SK-N-SH (cell line): ENCODE data around the gene POU2F1. TPM values are rescaled to one million over a fixed set of nuclear protein-coding genes. Genes with fewer than 3 reads are reported as not detected.

ENCODE experiments used
- CTCF ChIA-PET: fragments of 300-600, 350-600 bp; formaldehyde crosslinking; extraction: SDS; loops from one replicate; lab custom pipeline; 2021; lab: Yijun Ruan, JAX
- POLR2A ChIA-PET: fragments of 350-600 bp; sonication (Branson Sonifier 250); formaldehyde crosslinking; extraction: SDS; loops from one replicate; lab custom pipeline; 2020; ENCODE audit warnings: antibody characterized with exemption, inconsistent platforms; lab: Yijun Ruan, JAX
- DNase-seq: peaks from one replicate; pipeline ENCODE4 v3.0.0; 2012
- H2AFZ ChIP-seq: fragments of 200-600 bp; sonication (generic); 2 replicates; pipeline ENCODE4 v1.8.1; 2016; ENCODE audit warnings: antibody characterized with exemption, mild to moderate bottlenecking, low read depth
- H3F3A ChIP-seq: fragments of 200-600 bp; sonication (generic); replicated peaks from 2 replicates; pipeline ENCODE3; 2016; ENCODE audit warnings: antibody characterized with exemption, mild to moderate bottlenecking; ENCODE audit not compliant: insufficient read depth
- H3K27ac ChIP-seq, 2 experiments: fragments of 200-500 bp in 1 of 2; fragments of 200-600 bp in 1 of 2; sonication (Bioruptor generic) in 1 of 2; sonication (generic), shearing (Covaris generic) in 1 of 2; 2 replicates each; pipeline versions ENCODE4 v1.5.1 to v1.6.1; 2014 to 2016; ENCODE audit warnings: low read depth in 2 of 2, inconsistent platforms in 1 of 2, low read length in 1 of 2, mild to moderate bottlenecking in 1 of 2, mixed read lengths in 1 of 2
- H3K27me3 ChIP-seq: fragments of 200-600 bp; sonication (generic), shearing (Covaris generic); 2 replicates; pipeline ENCODE4 v1.6.1; 2016; ENCODE audit warnings: mixed run types; ENCODE audit not compliant: insufficient read depth
- H3K36me3 ChIP-seq, 2 experiments: fragments of 200-500 bp in 1 of 2; fragments of 200-600 bp in 1 of 2; sonication (Bioruptor generic) in 1 of 2; sonication (generic) in 1 of 2; replicated peaks in 1 of 2; 2 replicates each; pipeline versions ENCODE3 to v1.5.1; 2014 to 2016; ENCODE audit warnings: low read length in 1 of 2, mild to moderate bottlenecking in 1 of 2; ENCODE audit not compliant: insufficient read depth in 2 of 2, control insufficient read depth in 1 of 2
- H3K4me1 ChIP-seq, 2 experiments: fragments of 200-500 bp in 1 of 2; fragments of 200-600 bp in 1 of 2; sonication (Bioruptor generic) in 1 of 2; sonication (generic), shearing (Covaris generic) in 1 of 2; 2 replicates each; pipeline versions ENCODE4 v1.5.1 to v1.6.1; 2014 to 2016; ENCODE audit warnings: low read depth in 1 of 2, low read length in 1 of 2, mixed run types in 1 of 2; ENCODE audit not compliant: insufficient read depth in 2 of 2, control insufficient read depth in 1 of 2
- H3K4me2 ChIP-seq: fragments of 200-600 bp; sonication (generic), shearing (Covaris generic); 2 replicates; pipeline ENCODE4 v1.6.1; 2017; ENCODE audit warnings: mixed run types
- H3K4me3 ChIP-seq, 2 experiments: fragments of 200-500 bp in 1 of 2; fragments of 200-600 bp in 1 of 2; sonication (Bioruptor generic) in 1 of 2; sonication (generic), shearing (Covaris generic) in 1 of 2; 2 replicates each; pipeline versions ENCODE4 v1.5.1 to v1.8.1; 2014 to 2016; ENCODE audit warnings: low read depth in 2 of 2, inconsistent platforms in 1 of 2, low read length in 1 of 2, mild to moderate bottlenecking in 1 of 2, mixed read lengths in 1 of 2, moderate library complexity in 1 of 2
- H3K79me2 ChIP-seq: fragments of 200-600 bp; sonication (generic); 2 replicates; pipeline ENCODE4 v1.8.1; 2017; ENCODE audit warnings: mild to moderate bottlenecking; ENCODE audit not compliant: insufficient read depth
- H3K9ac ChIP-seq: fragments of 200-600 bp; sonication (generic); 2 replicates; pipeline ENCODE4 v1.6.1; 2017; ENCODE audit warnings: mixed run types
- H3K9me2 ChIP-seq: fragments of 200-600 bp; sonication (generic); 2 replicates; pipeline ENCODE4 v1.6.1; 2017; ENCODE audit warnings: mixed run types
- H3K9me3 ChIP-seq: fragments of 200-600 bp; sonication (generic); 2 replicates; pipeline ENCODE4 v1.6.1; 2017; ENCODE audit warnings: mixed run types, mild to moderate bottlenecking, moderate library complexity
- H4K20me1 ChIP-seq: fragments of 200-600 bp; sonication (generic); 2 replicates; pipeline ENCODE4 v1.6.1; 2017; ENCODE audit warnings: mild to moderate bottlenecking, mixed run types; ENCODE audit not compliant: insufficient read depth
- FOSL2 ChIP-seq: IDR thresholded peaks from 2 replicates; pipeline ENCODE4 v1.4.0; 2012; ENCODE audit warnings: low read depth, mild to moderate bottlenecking, moderate library complexity, borderline replicate concordance
- GABPA ChIP-seq: IDR thresholded peaks from 2 replicates; pipeline ENCODE4 v1.4.0; 2012; ENCODE audit warnings: low read depth, mild to moderate bottlenecking
- JUND ChIP-seq: IDR thresholded peaks from 2 replicates; pipeline ENCODE4 v1.4.0; 2012
- TAF1 ChIP-seq: IDR thresholded peaks from 2 replicates; pipeline ENCODE4 v1.6.1; 2012; ENCODE audit warnings: low read depth, mild to moderate bottlenecking, low read length, moderate library complexity, borderline replicate concordance
- YY1 ChIP-seq: IDR thresholded peaks from 2 replicates; pipeline ENCODE4 v1.4.0; 2012; ENCODE audit warnings: low read depth, mild to moderate bottlenecking
- WGBS: methylation state at CpG from one replicate; pipeline ENCODE4 v1.1.6; 2017; ENCODE audit warnings: low lambda C conversion rate; 5-methylcytosine and 5-hydroxymethylcytosine counted together
- polyA plus RNA-seq, 3 experiments: library from polyadenylated mRNA; depleted of rRNA; stranded (reverse); fragments of >200 nt; gene quantifications; 2 replicates each; pipeline ENCODE4 v1.2.3, GENCODE V29; 2012
- TF ChIP-seq, protein P1 (sequence below): fragments of 150-350 bp; IDR thresholded peaks from 2 replicates; pipeline ENCODE4 v1.6.1; 2017; ENCODE audit warnings: antibody characterized with exemption, low read length, low read depth, borderline replicate concordance
- TF ChIP-seq, protein P2 (sequence below): IDR thresholded peaks from 2 replicates; pipeline ENCODE4 v1.4.0; 2012; ENCODE audit warnings: low read depth, borderline replicate concordance
- TF ChIP-seq, protein P3 (sequence below): IDR thresholded peaks from 2 replicates; pipeline ENCODE4; 2012

POU2F1 gene
- polyA plus RNA-seq, 1 of the 3 experiments (the other 2 are of a cell fraction) = 1.2 TPM

DNA sequence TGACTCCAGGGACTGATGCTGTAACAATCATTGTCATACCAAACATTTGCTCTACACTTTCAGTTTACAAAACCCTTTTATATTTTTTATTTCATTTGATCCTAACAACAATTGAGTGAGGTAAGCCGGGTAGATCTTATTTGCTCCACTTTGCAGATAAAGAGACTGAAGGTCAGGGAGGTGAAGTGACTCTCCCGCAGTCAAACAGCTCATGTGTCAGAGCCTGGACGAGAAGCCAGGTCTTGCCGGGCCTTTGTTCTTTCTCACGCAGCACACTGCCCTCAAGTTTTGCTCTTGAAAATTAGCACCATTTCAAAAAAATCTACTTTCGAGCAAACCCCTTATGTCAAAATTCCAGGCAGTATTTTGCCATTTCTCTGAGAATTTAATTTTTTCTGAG is 232.4 kb downstream of the POU2F1 start:
- Histone ChIP-seq H4K20me1 (no peaks in the 10 kb centered on the region), H3K9ac (no peak overlapping the region), H3F3A (no peaks in the 10 kb centered on the region), H3K79me2 (no peaks in the 10 kb centered on the region), H3K4me1 (peaks cover 0 to 8% of the 10 kb centered on the region in 2 experiments; a peak in 1 of 4 replicates), H3K4me3 (no peak overlapping the region), H3K36me3 (no peaks in the 10 kb centered on the region), H3K27me3 (peaks cover 6% of the 10 kb centered on the region; the same call in 1 of the 2 replicates), H3K9me2 (no peaks in the 10 kb centered on the region), H3K27ac (no peak overlapping the region), H2AFZ (no peak overlapping the region), H3K9me3 (no peaks in the 10 kb centered on the region), H3K4me2 (no peak overlapping the region)
- TF ChIP-seq FOSL2 (no peak), JUND (no peak), YY1 (no peak), GABPA (no peak), TAF1 (no peak)
- TF ChIP-seq, protein P1, sequence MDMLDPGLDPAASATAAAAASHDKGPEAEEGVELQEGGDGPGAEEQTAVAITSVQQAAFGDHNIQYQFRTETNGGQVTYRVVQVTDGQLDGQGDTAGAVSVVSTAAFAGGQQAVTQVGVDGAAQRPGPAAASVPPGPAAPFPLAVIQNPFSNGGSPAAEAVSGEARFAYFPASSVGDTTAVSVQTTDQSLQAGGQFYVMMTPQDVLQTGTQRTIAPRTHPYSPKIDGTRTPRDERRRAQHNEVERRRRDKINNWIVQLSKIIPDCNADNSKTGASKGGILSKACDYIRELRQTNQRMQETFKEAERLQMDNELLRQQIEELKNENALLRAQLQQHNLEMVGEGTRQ = no peak
- 90% methylated on average over 6 of the region's 6 CpGs for WGBS
- CTCF ChIA-PET = interaction anchor here (0.8 to 5.5 kb wide), 4 partner anchors 10 to 543 kb away, joined by 3 to 45 read pairs (median 24); no protein-coding TSS in a partner anchor
- DNase-seq = no peak
- POLR2A ChIA-PET = no interaction called here

DNA sequence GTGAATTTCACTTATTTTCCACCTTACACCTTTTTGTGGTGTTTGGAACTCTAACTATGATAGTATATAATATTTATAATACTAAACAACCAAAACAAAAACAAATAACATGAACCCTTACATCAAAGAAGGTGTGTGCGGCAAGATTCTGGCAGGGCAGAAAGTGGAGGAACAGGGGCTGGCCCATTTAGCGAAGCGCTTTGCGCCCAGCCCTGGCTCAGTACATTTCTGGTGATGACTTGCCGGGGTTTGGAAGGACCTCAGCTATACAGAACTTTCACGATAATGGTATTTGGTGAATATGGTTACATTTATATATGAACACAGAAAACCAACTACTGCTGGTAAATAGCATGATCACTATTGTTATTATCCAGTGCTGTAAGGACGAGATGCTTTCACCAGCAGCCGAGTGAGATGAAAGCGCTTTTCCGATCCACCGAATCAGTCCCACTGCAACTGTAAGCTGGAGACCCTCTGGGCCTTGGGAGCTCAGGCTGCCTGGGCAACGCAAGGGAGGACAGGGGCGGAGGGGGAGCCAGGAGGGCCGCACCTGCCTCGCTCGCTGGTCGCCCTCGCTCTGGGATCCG is 233.7 kb downstream of the POU2F1 start:
- Histone ChIP-seq H3K9ac (peak overlapping the region; percentile 71), H3K27ac (peak overlapping the region in 1 of 2 experiments; percentile 45; a peak in 1 of 4 replicates), H3K79me2 (no peaks in the 10 kb centered on the region), H3K4me1 (peaks cover 0 to 8% of the 10 kb centered on the region in 2 experiments; a peak in 1 of 4 replicates), H4K20me1 (no peaks in the 10 kb centered on the region), H3F3A (no peaks in the 10 kb centered on the region), H3K9me3 (no peaks in the 10 kb centered on the region), H2AFZ (peak overlapping the region; percentile 97), H3K4me3 (peak overlapping the region; percentile 62 to 87), H3K9me2 (no peaks in the 10 kb centered on the region), H3K27me3 (peaks cover 6% of the 10 kb centered on the region; the same call in 1 of the 2 replicates), H3K36me3 (no peaks in the 10 kb centered on the region), H3K4me2 (peak overlapping the region; percentile 98)
- POLR2A ChIA-PET = interaction anchor here (0.6 to 1.5 kb wide), 4 partner anchors 10 to 480 kb away, joined by 3 to 4 read pairs (median 3); no protein-coding TSS in a partner anchor
- no peak for TF ChIP-seq GABPA
- TF ChIP-seq, protein P2, sequence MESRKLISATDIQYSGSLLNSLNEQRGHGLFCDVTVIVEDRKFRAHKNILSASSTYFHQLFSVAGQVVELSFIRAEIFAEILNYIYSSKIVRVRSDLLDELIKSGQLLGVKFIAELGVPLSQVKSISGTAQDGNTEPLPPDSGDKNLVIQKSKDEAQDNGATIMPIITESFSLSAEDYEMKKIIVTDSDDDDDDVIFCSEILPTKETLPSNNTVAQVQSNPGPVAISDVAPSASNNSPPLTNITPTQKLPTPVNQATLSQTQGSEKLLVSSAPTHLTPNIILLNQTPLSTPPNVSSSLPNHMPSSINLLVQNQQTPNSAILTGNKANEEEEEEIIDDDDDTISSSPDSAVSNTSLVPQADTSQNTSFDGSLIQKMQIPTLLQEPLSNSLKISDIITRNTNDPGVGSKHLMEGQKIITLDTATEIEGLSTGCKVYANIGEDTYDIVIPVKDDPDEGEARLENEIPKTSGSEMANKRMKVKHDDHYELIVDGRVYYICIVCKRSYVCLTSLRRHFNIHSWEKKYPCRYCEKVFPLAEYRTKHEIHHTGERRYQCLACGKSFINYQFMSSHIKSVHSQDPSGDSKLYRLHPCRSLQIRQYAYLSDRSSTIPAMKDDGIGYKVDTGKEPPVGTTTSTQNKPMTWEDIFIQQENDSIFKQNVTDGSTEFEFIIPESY = no peak
- TF ChIP-seq, protein P3, sequence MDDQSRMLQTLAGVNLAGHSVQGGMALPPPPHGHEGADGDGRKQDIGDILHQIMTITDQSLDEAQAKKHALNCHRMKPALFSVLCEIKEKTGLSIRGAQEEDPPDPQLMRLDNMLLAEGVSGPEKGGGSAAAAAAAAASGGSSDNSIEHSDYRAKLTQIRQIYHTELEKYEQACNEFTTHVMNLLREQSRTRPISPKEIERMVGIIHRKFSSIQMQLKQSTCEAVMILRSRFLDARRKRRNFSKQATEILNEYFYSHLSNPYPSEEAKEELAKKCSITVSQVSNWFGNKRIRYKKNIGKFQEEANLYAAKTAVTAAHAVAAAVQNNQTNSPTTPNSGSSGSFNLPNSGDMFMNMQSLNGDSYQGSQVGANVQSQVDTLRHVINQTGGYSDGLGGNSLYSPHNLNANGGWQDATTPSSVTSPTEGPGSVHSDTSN = no peak
- no peak for DNase-seq
- CTCF ChIA-PET = interaction anchor here (0.6 to 5.5 kb wide), 11 partner anchors 11 to 544 kb away, joined by 3 to 45 read pairs (median 4); no protein-coding TSS in a partner anchor
- WGBS = 55% methylated on average over 12 of the region's 19 CpGs
